ENCODE data around the gene RFTN1. TPM values are rescaled to one million over a fixed set of nuclear protein-coding genes. Genes with fewer than 3 reads are reported as not detected.

The RFTN1 gene
- total RNA-seq, 2 experiments from 2014 or later, result 55.7 to 56.4 TPM

DNA sequence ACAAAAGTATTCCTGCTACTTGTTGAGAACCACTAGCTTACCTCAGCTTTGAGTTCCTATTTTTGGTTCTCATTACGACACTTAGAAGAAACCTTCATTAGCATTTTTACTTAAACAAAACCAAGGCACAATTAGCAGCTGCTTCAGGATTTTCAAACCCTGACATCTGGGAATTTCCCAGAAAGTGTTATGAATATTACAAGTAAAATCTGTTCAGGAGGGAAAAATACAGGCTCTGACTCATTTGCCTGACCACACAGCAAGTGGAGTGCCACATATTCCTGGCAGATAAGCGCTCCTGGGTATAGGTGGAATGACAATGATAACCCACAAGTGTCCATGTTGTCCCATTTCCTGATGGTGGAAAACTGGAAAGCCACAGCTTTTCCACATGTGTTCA, 10.3 kb upstream of the RFTN1 start:
- peaks cover 3 to 4% of the 10 kb centered on the region in 2 experiments for H3K9me3 ChIP-seq (ENCODE audit: control insufficient read depth in 1 of 2, insufficient read depth in 1 of 2, low read length in 2 of 2)
- H3K27ac Mint-ChIP-seq, result no peak overlapping the region
- H3K36me3 ChIP-seq (ENCODE audit: insufficient read depth, low read length), result no peaks in the 10 kb centered on the region
- no peaks in the 10 kb centered on the region for H3K36me3 Mint-ChIP-seq (ENCODE audit: low read depth)
- H3K27ac ChIP-seq (ENCODE audit: low read depth in 1 of 2, low read length in 2 of 2), result no peak overlapping the region
- DNase-seq, result peak in 2 of 14 experiments; percentile 35 to 41
- TF ChIP-seq, protein P1, sequence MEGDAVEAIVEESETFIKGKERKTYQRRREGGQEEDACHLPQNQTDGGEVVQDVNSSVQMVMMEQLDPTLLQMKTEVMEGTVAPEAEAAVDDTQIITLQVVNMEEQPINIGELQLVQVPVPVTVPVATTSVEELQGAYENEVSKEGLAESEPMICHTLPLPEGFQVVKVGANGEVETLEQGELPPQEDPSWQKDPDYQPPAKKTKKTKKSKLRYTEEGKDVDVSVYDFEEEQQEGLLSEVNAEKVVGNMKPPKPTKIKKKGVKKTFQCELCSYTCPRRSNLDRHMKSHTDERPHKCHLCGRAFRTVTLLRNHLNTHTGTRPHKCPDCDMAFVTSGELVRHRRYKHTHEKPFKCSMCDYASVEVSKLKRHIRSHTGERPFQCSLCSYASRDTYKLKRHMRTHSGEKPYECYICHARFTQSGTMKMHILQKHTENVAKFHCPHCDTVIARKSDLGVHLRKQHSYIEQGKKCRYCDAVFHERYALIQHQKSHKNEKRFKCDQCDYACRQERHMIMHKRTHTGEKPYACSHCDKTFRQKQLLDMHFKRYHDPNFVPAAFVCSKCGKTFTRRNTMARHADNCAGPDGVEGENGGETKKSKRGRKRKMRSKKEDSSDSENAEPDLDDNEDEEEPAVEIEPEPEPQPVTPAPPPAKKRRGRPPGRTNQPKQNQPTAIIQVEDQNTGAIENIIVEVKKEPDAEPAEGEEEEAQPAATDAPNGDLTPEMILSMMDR (IDR thresholded peaks at IDR 0.05), result no peak
- intact Hi-C loops (cut with DNase I, micrococcal nuclease), result no loop called here
- no peaks in the 10 kb centered on the region for H3K9me3 Mint-ChIP-seq
- H3K4me1 ChIP-seq (ENCODE audit: insufficient read depth, low read length), result no peaks in the 10 kb centered on the region
- H3K4me3 Mint-ChIP-seq, result no peak overlapping the region
- H3K27me3 ChIP-seq (ENCODE audit: control insufficient read depth in 1 of 2, insufficient read depth in 2 of 2, low read length in 2 of 2), result no peaks in the 10 kb centered on the region
- ATAC-seq (ENCODE audit: poor library complexity), result no peak
- no peak overlapping the region for H3K4me3 ChIP-seq (ENCODE audit: low read length)
- ChIA-PET POLR2A (no interaction called here), CTCF (no interaction called here)
- H3K27me3 Mint-ChIP-seq, result no peaks in the 10 kb centered on the region
- peaks cover 1% of the 10 kb centered on the region for H3K4me1 Mint-ChIP-seq (ENCODE audit: low read depth)

DNA sequence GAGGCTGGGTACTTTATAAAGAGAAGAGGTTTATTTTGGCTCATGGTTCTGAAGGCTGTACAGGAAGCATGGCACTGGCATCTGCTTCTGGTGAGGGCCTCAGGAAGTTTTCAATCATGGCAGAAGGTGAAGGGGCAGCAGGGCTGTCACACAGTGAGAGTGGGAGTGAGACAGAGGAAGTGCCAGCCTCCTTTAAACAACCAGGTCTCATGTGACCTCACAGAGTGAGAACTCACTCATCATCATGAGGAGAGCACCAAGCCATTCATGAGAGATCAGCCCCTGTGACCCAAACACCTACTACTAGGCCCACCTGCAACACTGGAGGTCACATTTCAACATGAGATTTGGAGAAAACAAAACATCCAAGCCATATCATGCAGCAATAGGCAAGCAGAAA, 9.3 kb upstream of the RFTN1 start:
- peaks cover 3 to 4% of the 10 kb centered on the region in 2 experiments for H3K9me3 ChIP-seq (ENCODE audit: control insufficient read depth in 1 of 2, insufficient read depth in 1 of 2, low read length in 2 of 2)
- H3K4me1 ChIP-seq (ENCODE audit: insufficient read depth, low read length), result no peaks in the 10 kb centered on the region
- ChIA-PET CTCF (no interaction called here), POLR2A (no interaction called here)
- DNase-seq (peak in 1 of 14 experiments; percentile 27), ATAC-seq (ENCODE audit: poor library complexity) (no peak)
- no peak overlapping the region for H3K27ac Mint-ChIP-seq
- H3K27ac ChIP-seq (ENCODE audit: low read depth in 1 of 2, low read length in 2 of 2), result no peak overlapping the region
- H3K27me3 Mint-ChIP-seq, result no peaks in the 10 kb centered on the region
- no peak overlapping the region for H3K4me3 Mint-ChIP-seq
- H3K36me3 ChIP-seq (ENCODE audit: insufficient read depth, low read length), result no peaks in the 10 kb centered on the region
- no peak overlapping the region for H3K4me3 ChIP-seq (ENCODE audit: low read length)
- TF ChIP-seq, protein P1 (IDR thresholded peaks at IDR 0.05), result no peak
- intact Hi-C loops (cut with DNase I, micrococcal nuclease), result no loop called here
- H3K4me1 Mint-ChIP-seq (ENCODE audit: low read depth), result no peaks in the 10 kb centered on the region
- H3K9me3 Mint-ChIP-seq, result no peaks in the 10 kb centered on the region
- no peaks in the 10 kb centered on the region for H3K36me3 Mint-ChIP-seq (ENCODE audit: low read depth)
- H3K27me3 ChIP-seq (ENCODE audit: control insufficient read depth in 1 of 2, insufficient read depth in 2 of 2, low read length in 2 of 2), result no peaks in the 10 kb centered on the region

DNA sequence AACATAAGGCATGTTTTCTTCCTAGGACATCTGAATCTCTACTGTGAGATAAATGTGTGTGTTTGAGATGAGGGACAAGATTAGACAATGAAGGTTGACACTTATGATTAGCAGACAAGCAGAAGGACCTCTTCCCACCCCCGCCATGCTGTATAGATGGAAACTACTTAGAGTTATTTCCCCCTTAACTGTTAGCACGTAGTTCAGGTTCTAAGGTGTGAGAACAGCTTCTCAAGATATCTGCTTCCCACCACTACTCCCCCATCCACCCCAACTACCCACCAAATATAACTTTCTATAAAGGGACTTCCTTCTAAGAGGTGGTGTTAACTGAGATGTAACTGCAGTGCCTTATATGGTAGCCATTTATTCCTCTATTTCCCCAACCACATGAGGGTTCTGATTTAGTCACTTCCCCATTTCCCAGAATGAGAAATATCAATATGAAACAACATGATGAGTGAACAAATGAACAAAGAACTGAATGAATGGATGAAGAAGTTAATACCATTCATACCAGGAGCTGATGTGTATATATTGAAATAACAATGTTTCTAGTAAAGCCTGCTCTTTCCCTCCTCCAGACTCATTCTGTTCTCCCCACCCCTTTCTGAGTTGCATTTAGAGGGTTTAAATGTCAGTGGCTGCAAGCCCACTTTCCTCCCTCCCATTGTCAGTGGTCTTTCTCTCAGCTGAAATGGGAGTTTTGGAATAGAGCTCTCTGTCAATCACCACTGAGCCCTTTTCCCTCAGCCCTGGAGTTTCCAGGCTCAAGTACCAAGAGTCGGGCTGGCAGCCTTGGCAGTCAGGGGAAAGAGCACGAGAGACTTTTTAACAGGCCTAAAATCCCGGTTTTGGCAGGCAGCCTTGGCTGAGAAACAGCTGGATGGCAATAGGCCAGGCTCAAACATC, 7.7 kb upstream of the RFTN1 start:
- Histone ChIP-seq H3K9me3 (ENCODE audit: control insufficient read depth in 1 of 2, insufficient read depth in 1 of 2, low read length in 2 of 2) (peaks cover 3 to 4% of the 10 kb centered on the region in 2 experiments), H3K27ac (ENCODE audit: low read depth in 1 of 2, low read length in 2 of 2) (no peak overlapping the region), H3K36me3 (ENCODE audit: insufficient read depth, low read length) (no peaks in the 10 kb centered on the region), H3K27me3 (ENCODE audit: control insufficient read depth in 1 of 2, insufficient read depth in 2 of 2, low read length in 2 of 2) (no peaks in the 10 kb centered on the region), H3K4me3 (ENCODE audit: low read length) (no peak overlapping the region), H3K4me1 (ENCODE audit: insufficient read depth, low read length) (peaks cover 7% of the 10 kb centered on the region)
- H3K27ac Mint-ChIP-seq, result no peak overlapping the region
- TF ChIP-seq, protein P1 (IDR thresholded peaks at IDR 0.05), result no peak
- CTCF ChIA-PET, result no interaction called here
- intact Hi-C loops (cut with DNase I, micrococcal nuclease), result no loop called here
- no peaks in the 10 kb centered on the region for H3K36me3 Mint-ChIP-seq (ENCODE audit: low read depth)
- DNase-seq, result no peak
- H3K4me3 Mint-ChIP-seq, result no peak overlapping the region
- H3K27me3 Mint-ChIP-seq, result no peaks in the 10 kb centered on the region
- ATAC-seq (ENCODE audit: poor library complexity), result no peak
- POLR2A ChIA-PET, result no interaction called here
- H3K9me3 Mint-ChIP-seq, result no peaks in the 10 kb centered on the region
- H3K4me1 Mint-ChIP-seq (ENCODE audit: low read depth), result peaks cover 8% of the 10 kb centered on the region

All from CD4-positive, alpha-beta T cell (primary cell).